Parathyroid adenoma (tissue), 2 donors: ENCODE results near the gene DRGX.

Source experiments
- H2AFZ ChIP-seq: fragments of 300-600 bp; sonication (generic); one replicate; pipeline ENCODE4 v1.7.0; 2017; ENCODE audit warnings: antibody characterized with exemption, mild to moderate bottlenecking
- H3K27ac ChIP-seq: fragments of 300-600 bp; sonication (generic); one replicate; pipeline ENCODE4 v1.7.0; 2017
- H3K27me3 ChIP-seq: fragments of 300-600 bp; sonication (generic); one replicate; pipeline ENCODE4 v1.7.0; 2017; ENCODE audit warnings: low read length; ENCODE audit not compliant: control insufficient read depth, insufficient read depth
- H3K36me3 ChIP-seq: fragments of 300-600 bp; sonication (generic); one replicate; pipeline ENCODE4 v1.7.0; 2017; ENCODE audit warnings: low read length; ENCODE audit not compliant: control insufficient read depth, insufficient read depth
- H3K4me1 ChIP-seq: fragments of 300-600 bp; sonication (generic); one replicate; pipeline ENCODE4 v1.7.0; 2017; ENCODE audit warnings: control low read depth
- H3K4me2 ChIP-seq: fragments of 300-600 bp; sonication (generic); one replicate; pipeline ENCODE4 v1.7.0; 2017; ENCODE audit warnings: low read length
- H3K4me3 ChIP-seq: fragments of 300-600 bp; sonication (generic); one replicate; pipeline ENCODE4 v1.7.0; 2017; ENCODE audit warnings: low read depth, low read length
- H3K79me2 ChIP-seq: fragments of 300-600 bp; sonication (generic); one replicate; pipeline ENCODE4 v1.7.0; 2017; ENCODE audit warnings: control low read depth
- H3K9ac ChIP-seq: fragments of 300-600 bp; sonication (generic); one replicate; pipeline ENCODE4 v1.7.0; 2017; ENCODE audit warnings: mild to moderate bottlenecking
- H3K9me3 ChIP-seq: fragments of 300-600 bp; sonication (generic); one replicate; pipeline ENCODE4 v1.7.0; 2017; ENCODE audit warnings: low read length; ENCODE audit not compliant: control insufficient read depth
- TF ChIP-seq, protein P1 (sequence below): fragments of 300-600 bp; sonication (generic); IDR thresholded peaks from one replicate; pipeline ENCODE4 v1.7.0; 2017; ENCODE audit warnings: antibody characterized with exemption, mild to moderate bottlenecking
- donor health status: primary hyperparathyroidism.

Gene DRGX

DNA sequence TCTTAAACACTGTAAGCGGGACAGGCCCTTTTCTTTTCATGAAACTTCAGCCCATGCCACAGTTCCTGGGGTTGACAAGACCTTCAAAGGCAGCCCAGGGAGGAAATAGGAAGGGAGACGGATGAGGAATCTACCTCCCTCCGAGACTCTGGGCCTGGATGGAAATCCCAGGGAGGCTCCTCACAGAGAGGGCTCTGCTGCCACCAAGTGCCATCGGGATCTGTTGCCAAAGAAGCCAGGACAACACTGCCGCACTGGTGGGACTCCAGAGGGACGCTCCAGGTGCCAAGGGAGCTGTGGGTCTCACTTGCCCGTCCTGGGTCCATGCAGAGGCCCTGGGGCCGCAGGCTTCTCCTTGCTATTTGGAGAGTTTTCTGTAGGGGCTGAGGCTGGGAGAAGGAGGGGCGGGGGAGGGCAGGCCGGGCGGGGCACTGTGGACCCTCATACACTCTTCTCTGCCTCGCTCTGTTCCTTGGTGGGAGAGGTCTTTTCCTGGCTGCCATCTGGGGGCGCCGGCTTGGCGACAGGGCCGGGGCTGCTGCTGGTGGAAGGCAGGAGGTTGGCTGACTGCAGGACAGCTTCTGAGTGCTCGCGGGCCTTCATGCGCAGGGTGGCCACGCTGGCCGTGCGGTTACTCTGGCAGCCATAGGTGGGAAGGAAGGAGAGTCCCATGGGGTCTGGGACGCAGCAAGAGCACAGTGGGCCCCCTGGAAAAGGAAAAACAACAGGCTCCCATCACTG lies 30.0 kb downstream of the DRGX start:
- H3K27ac ChIP-seq = no peak overlapping the region
- no peaks in the 10 kb centered on the region for H3K27me3 ChIP-seq
- H3K36me3 ChIP-seq = no peaks in the 10 kb centered on the region
- H3K4me3 ChIP-seq = no peak overlapping the region
- no peaks in the 10 kb centered on the region for H3K79me2 ChIP-seq
- TF ChIP-seq, protein P1, sequence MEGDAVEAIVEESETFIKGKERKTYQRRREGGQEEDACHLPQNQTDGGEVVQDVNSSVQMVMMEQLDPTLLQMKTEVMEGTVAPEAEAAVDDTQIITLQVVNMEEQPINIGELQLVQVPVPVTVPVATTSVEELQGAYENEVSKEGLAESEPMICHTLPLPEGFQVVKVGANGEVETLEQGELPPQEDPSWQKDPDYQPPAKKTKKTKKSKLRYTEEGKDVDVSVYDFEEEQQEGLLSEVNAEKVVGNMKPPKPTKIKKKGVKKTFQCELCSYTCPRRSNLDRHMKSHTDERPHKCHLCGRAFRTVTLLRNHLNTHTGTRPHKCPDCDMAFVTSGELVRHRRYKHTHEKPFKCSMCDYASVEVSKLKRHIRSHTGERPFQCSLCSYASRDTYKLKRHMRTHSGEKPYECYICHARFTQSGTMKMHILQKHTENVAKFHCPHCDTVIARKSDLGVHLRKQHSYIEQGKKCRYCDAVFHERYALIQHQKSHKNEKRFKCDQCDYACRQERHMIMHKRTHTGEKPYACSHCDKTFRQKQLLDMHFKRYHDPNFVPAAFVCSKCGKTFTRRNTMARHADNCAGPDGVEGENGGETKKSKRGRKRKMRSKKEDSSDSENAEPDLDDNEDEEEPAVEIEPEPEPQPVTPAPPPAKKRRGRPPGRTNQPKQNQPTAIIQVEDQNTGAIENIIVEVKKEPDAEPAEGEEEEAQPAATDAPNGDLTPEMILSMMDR = peak; percentile 13
- peaks cover under 1% of the 10 kb centered on the region for H3K4me1 ChIP-seq
- H3K9ac ChIP-seq = no peak overlapping the region
- no peak overlapping the region for H2AFZ ChIP-seq
- no peak overlapping the region for H3K4me2 ChIP-seq
- H3K9me3 ChIP-seq = no peaks in the 10 kb centered on the region

DNA sequence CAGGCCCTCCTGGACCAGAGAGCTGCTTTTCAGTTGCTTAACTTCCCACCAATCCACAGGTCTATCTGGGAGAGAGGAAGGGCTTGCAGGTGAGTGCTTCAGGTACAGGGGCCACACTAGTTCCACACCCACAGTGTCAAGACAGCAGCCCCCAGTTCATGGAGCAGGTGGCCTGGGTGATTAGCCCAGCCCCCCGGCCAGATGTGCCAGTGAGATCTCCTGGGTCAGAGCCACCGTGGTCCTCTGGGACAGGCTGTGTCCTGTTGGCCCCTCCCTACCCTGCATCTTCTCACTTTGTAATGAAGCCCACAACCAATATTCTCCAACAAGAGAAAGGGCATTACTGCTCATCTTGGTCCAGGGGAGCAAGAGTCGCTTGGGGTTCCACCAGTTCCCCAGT lies 30.6 kb downstream of the DRGX start:
- Histone ChIP-seq H3K9ac (no peak overlapping the region), H3K36me3 (no peaks in the 10 kb centered on the region), H3K9me3 (no peaks in the 10 kb centered on the region), H3K4me3 (no peak overlapping the region), H3K79me2 (no peaks in the 10 kb centered on the region), H3K27me3 (no peaks in the 10 kb centered on the region), H3K4me2 (no peak overlapping the region), H2AFZ (no peak overlapping the region), H3K27ac (no peak overlapping the region), H3K4me1 (peaks cover 6% of the 10 kb centered on the region)
- TF ChIP-seq, protein P1 = no peak

DNA sequence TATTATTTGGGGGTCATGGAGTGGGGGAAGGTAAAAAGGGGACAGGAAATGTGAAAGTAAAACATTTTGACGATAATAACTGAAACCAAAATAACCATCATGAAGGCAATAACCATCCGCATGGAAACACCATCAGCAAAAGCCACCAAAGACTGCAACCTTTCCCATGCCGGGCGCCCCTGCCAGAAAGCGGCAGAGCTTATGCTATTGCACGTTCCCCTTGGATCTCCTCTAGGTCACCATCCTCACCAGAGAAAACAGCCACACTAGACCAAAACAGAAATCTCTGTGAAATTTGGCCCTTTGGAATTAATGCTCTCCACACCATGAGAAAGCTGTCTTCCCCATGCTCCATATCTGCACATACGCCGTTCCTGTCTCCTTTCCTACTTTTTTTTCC lies 31.1 kb downstream of the DRGX start:
- no peak overlapping the region for H3K4me2 ChIP-seq
- H3K27ac ChIP-seq = no peak overlapping the region
- TF ChIP-seq, protein P1 = no peak
- no peak overlapping the region for H2AFZ ChIP-seq
- no peaks in the 10 kb centered on the region for H3K36me3 ChIP-seq
- no peak overlapping the region for H3K4me3 ChIP-seq
- H3K4me1 ChIP-seq = peaks cover 12% of the 10 kb centered on the region
- H3K9me3 ChIP-seq = no peaks in the 10 kb centered on the region
- H3K79me2 ChIP-seq = no peaks in the 10 kb centered on the region
- H3K27me3 ChIP-seq = no peaks in the 10 kb centered on the region
- no peak overlapping the region for H3K9ac ChIP-seq

DNA sequence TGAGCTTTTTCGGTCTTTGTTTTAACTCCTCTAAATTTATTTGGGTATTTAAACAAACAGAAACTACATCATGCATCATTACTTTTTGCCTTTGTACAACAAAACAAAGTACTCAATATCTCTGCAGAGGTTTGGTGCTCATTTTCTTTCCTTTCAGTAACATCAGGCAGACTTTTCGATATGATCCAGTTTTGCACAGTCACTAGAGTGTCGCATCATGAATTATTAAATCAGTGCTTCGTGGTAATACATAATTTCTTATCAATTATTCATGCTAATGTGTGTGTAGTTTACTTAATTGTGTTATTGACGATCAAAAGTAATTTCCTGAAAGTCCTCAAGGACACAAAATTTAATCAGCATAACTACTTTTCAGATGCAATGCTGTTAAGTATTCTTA lies 31.8 kb downstream of the DRGX start:
- H3K27ac ChIP-seq = no peak overlapping the region
- H3K79me2 ChIP-seq = no peaks in the 10 kb centered on the region
- no peak overlapping the region for H3K9ac ChIP-seq
- peaks cover 12% of the 10 kb centered on the region for H3K4me1 ChIP-seq
- no peak overlapping the region for H3K4me2 ChIP-seq
- no peaks in the 10 kb centered on the region for H3K36me3 ChIP-seq
- TF ChIP-seq, protein P1 = no peak
- H2AFZ ChIP-seq = no peak overlapping the region
- H3K9me3 ChIP-seq = no peaks in the 10 kb centered on the region
- no peaks in the 10 kb centered on the region for H3K27me3 ChIP-seq
- H3K4me3 ChIP-seq = no peak overlapping the region
